GM18868 (cell line): ENCODE results near the gene MCAM.

Experiments used
- ATAC-seq: cut with Tn5 transposase; IDR thresholded peaks from one replicate; pipeline ENCODE4 v1.9.1; 2021; ENCODE audit warnings: mild to moderate bottlenecking, moderate library complexity; ENCODE audit not compliant: unreplicated experiment

Gene MCAM

DNA sequence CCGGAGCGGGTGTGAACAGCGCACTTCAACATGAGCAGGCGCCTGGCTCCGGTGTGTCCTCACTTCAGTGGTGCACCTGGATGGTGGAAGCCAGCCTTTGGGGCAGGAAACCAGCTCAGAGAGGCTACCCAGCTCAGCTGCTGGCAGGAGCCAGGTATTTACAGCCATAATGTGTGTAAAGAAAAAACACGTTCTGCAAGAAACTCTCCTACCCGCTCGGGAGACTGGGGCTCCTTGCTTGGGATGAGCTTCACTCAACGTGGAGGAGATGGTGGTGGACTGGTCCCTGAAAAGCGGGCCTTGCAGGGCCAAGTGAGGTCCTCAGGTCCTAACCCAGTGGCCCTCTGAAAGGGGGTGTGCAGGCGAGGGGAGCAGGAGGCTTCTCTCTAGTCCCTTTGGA lies 7.5 kb downstream of the MCAM start:
- no peak for ATAC-seq

DNA sequence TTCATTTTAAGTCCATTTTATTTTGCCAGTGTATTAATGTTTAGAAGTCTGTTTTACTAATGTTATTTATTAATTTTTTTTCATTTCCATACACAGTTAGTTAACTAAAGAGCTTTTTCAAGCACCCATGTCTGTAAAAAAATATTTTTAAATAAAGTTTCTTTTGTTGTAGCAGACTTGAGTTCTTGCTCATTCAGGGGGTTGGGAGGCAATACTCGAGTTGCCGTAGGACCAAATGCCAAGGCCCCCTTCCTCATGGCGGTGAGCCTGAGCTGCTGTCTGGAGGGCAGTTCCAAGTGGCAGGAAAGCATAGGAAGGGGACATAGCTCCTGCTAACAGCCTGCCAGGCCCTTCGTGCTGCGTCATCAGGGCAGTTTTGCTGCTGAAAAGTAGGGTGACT lies 9.0 kb downstream of the MCAM start:
- no peak for ATAC-seq

DNA sequence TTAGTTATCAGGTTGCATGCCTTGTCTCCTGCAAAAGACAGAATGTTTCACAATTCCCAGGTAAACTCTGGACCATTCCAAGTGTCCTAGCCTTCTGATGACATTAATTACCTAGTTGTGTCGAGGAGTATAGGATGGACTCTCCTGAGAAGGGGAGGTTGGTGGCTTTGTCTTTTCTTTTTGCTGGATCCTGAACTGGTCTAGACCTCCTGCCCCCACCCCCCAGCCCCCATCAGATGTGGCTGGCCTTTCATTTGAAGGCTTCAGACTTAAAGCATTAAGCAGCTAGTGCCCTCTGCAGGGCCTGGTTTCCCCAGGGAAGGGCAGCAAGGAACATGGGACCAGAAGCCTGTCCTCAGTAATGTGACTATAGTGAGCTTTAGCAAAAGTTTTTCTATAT lies 9.7 kb downstream of the MCAM start:
- no peak for ATAC-seq

DNA sequence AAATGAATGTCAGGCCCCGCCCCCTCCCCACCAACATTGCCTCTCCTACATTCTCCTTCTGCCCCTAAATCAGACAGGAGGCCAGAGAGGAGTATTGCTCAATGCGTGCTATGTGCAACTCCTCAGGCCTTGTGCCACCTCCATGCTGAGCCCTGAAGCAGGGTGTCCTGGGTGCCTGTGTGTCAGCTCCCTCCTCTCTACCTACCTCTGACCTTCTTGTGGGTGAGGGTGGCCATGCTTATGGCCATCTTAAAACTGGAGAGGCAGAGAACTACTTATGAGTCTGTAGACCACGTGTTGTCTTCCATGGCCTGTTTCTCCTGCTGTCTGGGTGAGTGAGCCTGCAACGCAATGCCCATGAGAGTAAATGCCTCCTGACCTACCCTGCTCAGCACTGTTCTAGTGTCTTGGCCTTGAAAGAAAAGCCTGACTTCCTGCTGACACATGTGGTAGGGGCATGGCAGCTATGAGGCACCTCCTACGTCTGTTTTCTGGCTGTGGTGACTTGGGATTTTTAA lies 10.5 kb downstream of the MCAM start:
- no peak for ATAC-seq

DNA sequence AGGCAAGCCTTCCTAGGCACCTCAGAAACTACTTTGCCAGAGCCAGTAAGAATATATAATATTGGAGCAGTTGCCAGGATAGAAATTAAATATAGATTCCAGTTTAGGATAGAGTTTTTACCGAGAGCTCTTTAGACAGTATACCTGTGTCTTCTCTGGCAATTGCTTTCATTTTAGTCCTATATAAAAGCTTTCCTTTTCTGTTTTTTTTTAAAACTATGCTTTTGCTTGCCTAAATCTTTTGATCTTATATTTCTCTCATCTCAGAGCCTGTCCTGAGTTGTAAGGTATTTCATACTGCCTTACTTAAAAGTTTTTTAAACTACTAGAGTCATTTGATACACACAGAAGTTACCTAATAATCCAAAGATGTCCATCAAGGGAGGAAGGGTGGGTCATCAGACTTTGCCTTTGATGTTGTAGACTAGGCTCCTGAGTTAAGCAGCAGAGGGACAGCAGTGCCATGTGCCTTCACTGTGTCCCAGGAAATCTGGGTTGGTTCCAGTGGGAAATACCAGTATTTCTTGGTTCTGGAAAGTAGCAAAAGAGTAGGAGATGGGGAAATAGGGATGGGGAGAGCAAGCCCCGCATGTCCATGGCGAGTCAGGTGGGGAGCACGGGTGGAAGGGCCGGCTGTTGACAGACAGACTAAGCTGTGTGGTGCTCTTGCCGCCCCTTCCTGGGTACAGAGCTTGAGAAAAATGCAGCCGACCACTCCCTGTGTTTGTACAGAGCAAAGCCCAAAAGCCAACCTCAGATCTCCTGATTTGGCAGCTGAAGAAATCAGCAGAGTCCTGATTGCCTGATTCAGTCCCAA lies 11.2 kb downstream of the MCAM start:
- ATAC-seq: no peak

DNA sequence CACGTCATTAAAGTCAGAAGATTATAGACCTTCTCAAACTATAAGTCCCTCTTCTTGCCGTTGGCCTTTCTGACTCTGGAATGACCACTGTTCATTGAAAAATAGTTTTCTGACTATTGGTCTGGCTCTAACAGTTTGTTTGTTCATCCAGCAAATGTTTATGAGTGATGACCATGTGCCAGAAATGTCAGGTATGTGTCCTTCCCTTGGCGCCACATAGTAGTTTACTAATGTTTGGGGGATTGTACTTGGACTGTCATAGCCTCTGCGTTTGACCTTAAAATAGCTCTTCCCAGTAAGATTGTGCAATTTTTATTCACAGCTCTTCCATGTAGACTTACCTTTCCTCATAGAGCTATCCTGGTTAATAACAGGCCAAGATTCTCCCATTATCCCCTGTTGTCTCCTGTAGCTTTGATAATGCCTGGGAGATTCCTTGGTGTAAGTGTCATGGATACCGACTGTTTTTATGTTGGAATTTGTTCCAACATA lies 13.7 kb downstream of the MCAM start:
- ATAC-seq: no peak

DNA sequence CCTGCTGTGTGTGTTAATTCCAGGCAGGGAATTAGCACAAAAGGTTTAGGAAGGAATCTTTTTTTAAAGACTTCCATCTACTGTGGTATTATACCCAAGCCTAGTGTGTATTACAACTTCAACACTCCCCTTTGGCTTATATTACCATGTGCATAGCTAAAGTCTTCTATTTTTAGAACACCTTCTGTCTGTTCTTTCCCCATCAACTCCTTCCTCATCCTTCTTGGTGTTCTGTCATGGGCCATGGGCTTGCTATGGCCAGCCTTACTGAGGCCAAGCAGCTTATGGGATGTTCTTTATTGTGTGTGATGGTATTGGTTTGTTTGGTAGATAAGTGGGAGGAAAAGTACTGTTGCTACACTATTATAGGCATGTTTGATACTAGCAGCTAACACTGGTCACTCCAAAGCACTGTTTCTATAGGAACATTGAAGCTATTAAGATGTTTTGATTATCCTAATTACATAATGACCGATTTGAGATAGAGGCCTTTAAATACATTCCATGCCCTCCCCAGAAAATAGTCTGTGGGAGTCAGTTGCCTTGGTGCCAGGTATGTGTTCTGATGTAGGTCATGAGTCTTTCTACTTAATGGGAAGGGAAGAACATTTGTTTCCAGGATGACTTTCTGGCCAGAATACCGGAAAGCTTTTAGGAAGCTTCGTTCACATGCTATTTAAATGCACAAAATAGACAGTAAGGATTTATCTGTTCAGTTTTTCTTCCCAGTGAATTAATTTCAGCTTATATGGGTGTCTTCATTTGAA lies 16.5 kb downstream of the MCAM start:
- no peak for ATAC-seq

DNA sequence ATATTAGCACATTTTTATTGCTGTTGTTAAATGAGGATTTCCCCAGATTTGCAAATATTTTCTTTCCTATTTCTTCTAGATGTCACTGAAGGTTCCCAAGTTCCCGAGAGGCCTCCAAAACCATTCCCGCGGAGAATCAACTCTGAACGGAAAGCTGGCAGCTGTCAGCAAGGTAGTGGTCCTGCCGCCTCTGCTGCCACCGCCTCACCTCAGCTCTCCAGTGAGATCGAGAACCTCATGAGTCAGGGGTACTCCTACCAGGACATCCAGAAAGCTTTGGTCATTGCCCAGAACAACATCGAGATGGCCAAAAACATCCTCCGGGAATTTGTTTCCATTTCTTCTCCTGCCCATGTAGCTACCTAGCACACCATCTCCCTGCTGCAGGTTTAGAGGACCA lies 17.5 kb downstream of the MCAM start:
- ATAC-seq: no peak

DNA sequence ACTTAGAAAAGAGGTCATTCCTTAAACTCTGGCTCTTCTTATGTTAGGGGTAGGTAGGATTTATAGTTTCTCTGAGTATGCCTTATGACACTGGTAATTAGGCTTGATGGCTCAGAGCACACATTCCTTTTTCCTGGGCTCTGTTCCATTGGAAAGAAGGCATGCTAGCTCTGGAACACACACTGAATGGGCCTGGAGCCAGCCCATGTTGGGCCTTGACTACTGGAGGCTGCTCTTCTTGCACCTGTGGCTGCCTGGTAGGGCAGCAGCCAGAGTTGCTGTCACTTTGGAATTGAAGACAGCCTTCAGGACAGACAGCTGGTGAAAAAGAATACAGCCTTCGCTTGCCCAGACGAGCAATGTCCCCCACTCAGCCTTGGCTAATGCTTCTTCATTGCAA lies 18.2 kb downstream of the MCAM start:
- no peak for ATAC-seq

DNA sequence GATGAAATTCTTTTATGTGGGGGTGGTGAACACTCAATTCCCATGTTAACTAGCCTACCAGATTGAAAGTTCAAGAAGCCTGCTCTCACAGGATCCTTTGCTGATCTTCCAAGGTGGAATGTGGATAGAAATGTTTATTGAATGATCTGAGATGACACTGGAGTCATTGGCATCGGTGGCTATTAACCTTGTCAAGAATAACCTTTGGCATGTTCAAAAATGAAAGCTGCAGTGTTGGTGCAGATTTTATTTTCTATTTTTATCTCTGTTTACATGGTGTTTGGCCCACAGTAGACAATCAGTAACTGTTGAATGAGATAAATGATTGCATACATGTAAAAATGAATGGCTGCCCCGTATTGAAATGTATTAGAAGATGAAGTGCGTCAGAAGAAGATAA lies 19.0 kb downstream of the MCAM start:
- no peak for ATAC-seq

DNA sequence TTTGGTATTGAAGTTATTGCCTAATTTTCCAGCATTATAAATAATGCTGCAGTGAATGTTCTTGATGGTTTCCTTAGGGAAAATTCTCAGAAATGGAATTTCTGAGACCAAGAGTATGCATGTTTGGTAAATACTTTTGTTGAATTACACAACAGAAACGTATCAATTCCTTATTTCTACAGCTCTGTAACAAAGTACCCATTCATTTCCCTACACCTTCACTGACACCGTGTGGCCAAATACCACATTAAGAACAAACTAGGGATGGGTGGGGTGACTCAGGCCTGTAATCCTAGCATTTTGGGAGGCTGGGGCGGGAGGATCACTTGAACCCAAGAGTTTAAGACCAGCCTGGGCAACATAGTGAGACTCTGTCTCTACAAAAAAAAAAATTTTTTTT lies 21.8 kb downstream of the MCAM start:
- no peak for ATAC-seq

DNA sequence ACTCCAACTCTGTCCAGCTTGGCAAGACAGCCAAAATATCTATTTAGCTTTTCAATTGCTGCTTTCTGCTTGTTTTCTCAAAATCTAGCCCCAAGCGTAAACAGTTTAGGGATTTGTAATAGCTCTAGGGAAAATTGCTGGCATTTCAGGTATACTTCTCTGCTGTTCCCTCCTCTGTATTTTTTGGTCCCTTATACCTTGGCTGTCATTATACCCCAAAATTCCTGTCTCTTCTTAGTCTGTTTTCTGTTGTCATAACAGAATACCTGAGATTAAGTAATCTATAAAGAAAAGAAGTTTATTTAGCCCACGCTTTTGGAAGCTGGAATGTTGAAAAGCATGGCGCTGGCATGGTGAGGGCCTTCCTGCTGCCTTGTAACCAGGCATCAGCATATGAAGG lies 23.5 kb downstream of the MCAM start:
- no peak for ATAC-seq

DNA sequence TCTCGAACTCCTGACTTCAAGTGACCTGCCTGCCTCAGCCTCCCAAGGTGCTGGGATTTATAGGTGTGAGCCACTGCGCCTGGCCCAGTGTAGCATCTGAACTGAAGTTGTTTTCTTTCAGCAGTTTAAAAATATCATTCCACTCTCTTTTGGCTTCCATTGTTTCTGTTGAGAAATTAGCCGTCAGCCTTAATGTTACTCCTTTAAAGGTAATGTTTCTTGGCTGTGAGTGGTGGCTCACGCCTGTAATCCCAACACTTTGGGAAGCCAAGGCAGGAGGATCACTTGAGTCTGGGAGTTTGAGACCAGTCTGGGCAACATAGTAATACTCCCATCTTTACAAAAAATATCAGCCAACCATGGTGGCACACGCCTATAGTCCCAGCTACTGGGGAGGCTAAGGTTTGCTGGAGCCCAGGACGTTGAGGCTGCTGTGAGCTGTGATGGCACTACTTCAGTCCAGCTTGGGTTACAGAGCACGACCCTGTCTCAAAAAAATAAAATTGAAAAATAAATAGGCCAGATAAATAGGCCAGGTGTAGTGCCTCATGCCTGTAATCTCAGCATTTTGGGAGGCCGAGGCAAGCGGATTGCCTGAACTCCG lies 25.9 kb downstream of the MCAM start:
- ATAC-seq: no peak

DNA sequence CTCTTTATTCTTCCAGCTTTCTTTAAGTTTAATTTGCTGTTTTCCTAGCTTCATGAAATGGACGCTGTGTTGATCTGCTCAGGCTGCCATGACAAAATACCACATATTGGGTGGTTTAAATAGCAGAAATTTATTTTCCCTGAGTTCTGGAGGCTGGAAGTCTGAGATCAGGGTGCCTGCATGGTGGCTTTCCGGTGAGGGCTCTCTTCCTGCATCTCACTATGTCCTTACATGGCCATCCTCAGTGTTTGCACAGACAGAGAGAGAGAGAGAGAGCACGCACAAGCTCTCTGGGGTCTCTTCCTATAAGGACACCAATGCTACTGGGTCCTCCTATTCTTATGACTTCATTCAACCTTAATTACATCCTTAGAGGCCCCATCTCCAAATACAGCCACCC lies 28.7 kb downstream of the MCAM start:
- ATAC-seq: no peak

DNA sequence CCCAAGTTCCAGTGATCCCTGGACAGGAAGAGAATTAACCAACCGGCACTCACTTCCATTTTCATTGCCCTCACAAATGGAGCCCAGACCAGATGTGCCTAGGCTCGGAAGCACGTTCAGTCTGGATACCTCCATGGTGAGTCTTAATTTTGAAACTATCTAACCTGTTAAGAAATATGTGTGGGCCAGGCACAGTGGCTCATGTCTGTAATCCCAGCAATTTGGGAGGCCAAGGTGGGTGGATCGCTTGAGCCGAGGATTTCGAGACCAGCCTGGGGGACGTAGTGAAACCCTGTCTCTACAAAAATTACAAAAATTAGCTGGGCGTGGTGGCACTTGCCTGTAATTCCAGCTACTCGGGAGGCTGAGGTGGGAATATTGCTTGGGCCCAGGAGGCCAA lies 31.5 kb downstream of the MCAM start:
- no peak for ATAC-seq

DNA sequence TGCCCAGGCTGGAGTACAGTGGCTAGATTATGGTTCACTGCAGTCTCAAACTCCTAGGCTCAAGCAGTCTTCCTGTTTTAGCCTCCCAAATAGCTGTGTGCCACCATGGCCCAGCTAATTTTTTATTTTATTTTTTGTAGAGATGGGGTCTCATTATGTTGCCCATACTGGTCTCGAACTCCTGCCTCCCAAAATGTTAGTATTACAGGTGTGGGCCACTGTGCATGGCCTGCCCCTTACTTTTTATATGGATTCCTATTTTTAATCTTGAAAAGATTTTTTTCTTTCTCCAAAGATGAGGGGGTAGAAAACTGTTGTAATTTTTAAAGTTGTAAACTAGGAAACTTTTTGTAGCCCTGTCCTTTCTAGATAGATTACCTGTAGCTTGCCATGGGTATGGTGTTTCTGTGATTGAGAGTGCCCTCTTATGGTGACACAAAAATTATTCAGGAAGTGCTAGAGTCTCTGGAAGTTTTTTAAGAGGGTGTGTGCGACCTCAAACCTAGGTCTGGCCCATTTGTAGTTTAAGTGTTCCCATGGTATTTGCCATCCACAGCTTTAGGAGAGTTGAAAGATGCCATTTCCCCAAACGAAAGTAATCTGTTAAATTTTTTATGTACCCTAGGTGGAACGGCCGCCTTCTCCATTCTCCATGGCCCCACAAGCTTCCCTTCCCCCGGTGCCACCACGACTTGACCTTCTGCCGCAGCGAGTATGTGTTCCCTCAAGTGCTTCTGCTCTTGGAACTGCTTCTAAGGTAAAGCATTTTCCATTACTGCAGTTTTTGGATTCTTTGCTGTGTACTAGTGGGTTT lies 32.4 kb downstream of the MCAM start:
- ATAC-seq: no peak

DNA sequence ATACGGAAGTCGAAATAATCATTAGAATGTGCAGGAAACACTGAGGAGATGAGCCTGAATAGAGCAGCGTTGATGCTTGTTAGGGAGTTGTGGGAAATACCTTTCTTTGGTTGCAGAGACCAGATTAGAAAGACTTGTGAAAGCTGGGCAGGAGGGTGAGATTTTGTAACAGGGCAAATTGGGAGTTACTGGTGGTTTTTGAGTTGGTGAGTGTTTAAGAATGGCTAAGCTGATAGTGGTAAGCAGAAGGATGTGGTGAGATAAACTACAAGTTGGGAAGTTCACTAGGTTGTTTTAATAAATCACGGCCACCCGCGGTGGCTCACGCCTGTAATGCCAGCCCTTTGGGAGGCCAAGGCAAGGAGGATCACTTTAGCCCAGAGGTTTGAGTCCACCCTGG lies 34.4 kb downstream of the MCAM start:
- no peak for ATAC-seq

DNA sequence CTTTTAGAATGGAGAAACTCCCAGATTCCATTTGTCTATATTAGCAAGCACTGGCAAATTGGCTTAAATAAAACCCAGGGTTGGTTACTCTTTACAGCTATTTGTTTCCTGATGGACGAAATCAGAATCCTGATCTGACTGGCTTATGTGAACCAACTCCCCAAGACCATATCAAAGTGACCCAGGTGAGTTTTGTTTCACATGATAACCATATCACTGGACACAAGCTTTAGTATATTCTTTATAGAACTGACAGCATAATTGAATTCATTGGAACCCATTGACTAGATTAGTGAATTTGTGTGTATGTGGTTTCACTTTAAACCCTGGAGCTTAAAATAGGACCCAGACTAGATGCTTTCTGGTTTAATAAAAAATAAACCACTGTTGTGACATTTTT lies 39.3 kb downstream of the MCAM start:
- ATAC-seq: no peak

DNA sequence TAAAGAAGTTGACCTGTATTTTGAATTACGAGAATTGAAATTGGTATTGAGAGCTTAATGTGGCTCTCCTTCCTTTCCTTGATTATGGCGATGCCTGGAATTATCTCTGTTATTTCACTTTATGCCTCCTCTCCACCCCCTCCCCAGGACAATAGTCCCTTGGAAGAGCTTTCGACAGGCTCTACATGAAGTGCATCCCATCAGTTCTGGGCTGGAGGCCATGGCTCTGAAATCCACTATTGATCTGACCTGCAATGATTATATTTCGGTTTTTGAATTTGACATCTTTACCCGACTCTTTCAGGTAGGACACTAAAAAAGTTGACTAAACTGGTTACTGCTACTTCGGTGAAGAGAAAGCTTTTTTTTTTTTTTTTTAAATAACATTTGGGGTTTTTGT lies 43.2 kb downstream of the MCAM start:
- no peak for ATAC-seq

DNA sequence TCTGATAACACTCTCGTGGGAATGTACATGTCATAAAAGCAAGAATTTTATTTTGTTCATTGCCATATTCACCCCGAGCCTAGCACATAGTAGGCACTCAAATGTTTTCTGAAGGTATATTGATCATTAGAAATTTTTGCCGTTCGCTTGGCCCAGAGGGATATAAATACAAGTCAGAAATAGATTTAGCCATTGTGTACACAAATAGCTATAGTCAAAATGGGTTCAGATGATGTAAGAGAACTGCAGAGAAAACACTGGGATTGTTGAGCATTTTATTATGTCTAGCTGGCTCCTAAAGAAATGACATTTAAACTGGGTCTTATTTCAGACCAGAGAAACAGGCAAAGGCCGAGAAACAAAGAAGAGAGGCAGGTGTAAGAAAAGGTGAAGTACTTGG lies 49.3 kb downstream of the MCAM start:
- no peak for ATAC-seq
